Calu3 (cell line): Measurements from ENCODE around the gene PHYHIPL. TPM values are rescaled to one million over a fixed set of nuclear protein-coding genes. Genes with fewer than 3 reads are reported as not detected.

Source experiments
- BruUV-seq: library from RNA; stranded (reverse); fragments of 400-500 nt; replicated peaks from 2 replicates; lab custom pipeline; 2021; lab: Mats Ljungman, UMichigan
- CTCF ChIA-PET: fragments of 300-600 bp; sonication (Branson Sonifier 250); formaldehyde crosslinking; loops from one replicate; lab custom pipeline; 2022; ENCODE audit warnings: antibody characterized with exemption; lab: Charles Lee
- DNase-seq: peaks from one replicate; pipeline ENCODE4 v3.0.0; 2022
- H3K27ac Mint-ChIP-seq: one replicate; pipeline ENCODE4 v1.8.0; 2022; ENCODE audit warnings: mixed read lengths; ENCODE audit not compliant: unreplicated experiment
- H3K27me3 Mint-ChIP-seq: one replicate; pipeline ENCODE4 v1.8.0; 2022; ENCODE audit warnings: mixed read lengths; ENCODE audit not compliant: unreplicated experiment
- H3K36me3 Mint-ChIP-seq: one replicate; pipeline ENCODE4 v1.8.0; 2022; ENCODE audit warnings: mild to moderate bottlenecking, moderate library complexity, mixed read lengths; ENCODE audit not compliant: insufficient read depth, unreplicated experiment
- H3K4me1 Mint-ChIP-seq: one replicate; pipeline ENCODE4 v1.8.0; 2022; ENCODE audit warnings: mild to moderate bottlenecking, low read depth, mixed read lengths; ENCODE audit not compliant: unreplicated experiment
- H3K4me3 Mint-ChIP-seq: one replicate; pipeline ENCODE4 v1.8.0; 2022; ENCODE audit warnings: mild to moderate bottlenecking, low read depth, moderate library complexity, mixed read lengths; ENCODE audit not compliant: unreplicated experiment
- H3K9me3 Mint-ChIP-seq: one replicate; pipeline ENCODE4 v1.8.0; 2022; ENCODE audit warnings: low read depth, mixed read lengths; ENCODE audit not compliant: unreplicated experiment
- CTCF ChIP-seq: fragments of 200-600 bp; IDR thresholded peaks from one replicate; pipeline ENCODE4 v1.8.0; 2022; ENCODE audit warnings: antibody characterized with exemption; ENCODE audit not compliant: unreplicated experiment
- intact Hi-C: fragments of 100-400 bp; cut with micrococcal nuclease; formaldehyde crosslinking; loops from one replicate; pipeline ENCODE4 v1.10.0; 2022; ENCODE audit not compliant: unreplicated experiment
- total RNA-seq: library from RNA; stranded (reverse); gene quantifications from 2 replicates; pipeline ENCODE4 v1.2.3, GENCODE V29; 2022

Gene PHYHIPL
- total RNA-seq, 1 experiment from 2014 or later = not detected

- DNase-seq = no peak
- Mint-ChIP-seq H3K4me3 (no peak overlapping the region), H3K27ac (no peak overlapping the region), H3K9me3 (no peaks in the 10 kb centered on the region), H3K27me3 (peaks cover 53% of the 10 kb centered on the region), H3K36me3 (no peaks in the 10 kb centered on the region), H3K4me1 (no peaks in the 10 kb centered on the region)
- TF ChIP-seq CTCF = no peak
- intact Hi-C loops = no loop called here
- no TSS peak for BruUV-seq
- CTCF ChIA-PET = no interaction called here
Measured at GRCh38 chr10:59242057-59242456, 65.6 kb downstream of the PHYHIPL start.

- DNase-seq = no peak
- H3K4me1 Mint-ChIP-seq = no peaks in the 10 kb centered on the region
- no TSS peak for BruUV-seq
- no peaks in the 10 kb centered on the region for H3K36me3 Mint-ChIP-seq
- no peak overlapping the region for H3K4me3 Mint-ChIP-seq
- intact Hi-C loops = no loop called here
- no peak for TF ChIP-seq CTCF
- H3K9me3 Mint-ChIP-seq = no peaks in the 10 kb centered on the region
- H3K27ac Mint-ChIP-seq = no peak overlapping the region
- peaks cover 62% of the 10 kb centered on the region for H3K27me3 Mint-ChIP-seq
- CTCF ChIA-PET = no interaction called here
Measured at GRCh38 chr10:59242991-59243390, 66.5 kb downstream of the PHYHIPL start.

GRCh38 chr10:59243611-59244195 lies 67.3 kb downstream of the PHYHIPL start:
- DNase-seq = no peak
- no peaks in the 10 kb centered on the region for H3K36me3 Mint-ChIP-seq
- BruUV-seq = no TSS peak
- no peak overlapping the region for H3K4me3 Mint-ChIP-seq
- intact Hi-C loops = no loop called here
- CTCF ChIA-PET = no interaction called here
- no peak overlapping the region for H3K27ac Mint-ChIP-seq
- no peak for TF ChIP-seq CTCF
- no peaks in the 10 kb centered on the region for H3K9me3 Mint-ChIP-seq
- peaks cover 68% of the 10 kb centered on the region for H3K27me3 Mint-ChIP-seq
- H3K4me1 Mint-ChIP-seq = no peaks in the 10 kb centered on the region

GRCh38 chr10:59244871-59245270 lies 68.4 kb downstream of the PHYHIPL start:
- no peak overlapping the region for H3K27ac Mint-ChIP-seq
- no TSS peak for BruUV-seq
- H3K27me3 Mint-ChIP-seq = peaks cover 73% of the 10 kb centered on the region
- DNase-seq = no peak
- TF ChIP-seq CTCF = no peak
- H3K4me1 Mint-ChIP-seq = no peaks in the 10 kb centered on the region
- CTCF ChIA-PET = no interaction called here
- H3K36me3 Mint-ChIP-seq = no peaks in the 10 kb centered on the region
- no peaks in the 10 kb centered on the region for H3K9me3 Mint-ChIP-seq
- intact Hi-C loops = no loop called here
- no peak overlapping the region for H3K4me3 Mint-ChIP-seq
